Activated CD8-positive, alpha-beta memory T cell treated with anti-CD3 and anti-CD28 coated beads for 1 hour (primary cell): ENCODE measurements around the gene ASIC3.
"Not testable (repeated sequence)": the region's sequence is repeated elsewhere in the genome, so short reads cannot be mapped to it uniquely, and the experiment has no call there.

Experiments used
- DNase-seq, 2 donors: peaks; one replicate each; pipeline ENCODE4 v3.0.0-alpha.2; 2020; ENCODE audit warnings: low read depth in 1 of 2; ENCODE audit errors: extremely low read depth in 1 of 2

Gene ASIC3

GRCh38 chr7:151013733-151014497 lies 34.4 kb upstream of the ASIC3 start:
- DNase-seq, result peak; percentile 79 to 84

- DNase-seq, result no peak
These were observed 33.4 kb upstream of the ASIC3 start for GRCh38 chr7:151014950-151015349.

- DNase-seq, result no peak
These were observed 32.4 kb upstream of the ASIC3 start for GRCh38 chr7:151015967-151016366.

GRCh38 chr7:151016505-151016904 lies 31.8 kb upstream of the ASIC3 start:
- DNase-seq, result no peak

- DNase-seq, result no peak
These were observed 31.4 kb upstream of the ASIC3 start for GRCh38 chr7:151016942-151017341.

GRCh38 chr7:151017370-151017952 lies 30.9 kb upstream of the ASIC3 start:
- no peak for DNase-seq

GRCh38 chr7:151017953-151018420 lies 30.3 kb upstream of the ASIC3 start:
- peak; percentile 45 to 78 for DNase-seq

GRCh38 chr7:151018421-151019129 lies 29.8 kb upstream of the ASIC3 start:
- no peak for DNase-seq

GRCh38 chr7:151019130-151019447 lies 29.2 kb upstream of the ASIC3 start:
- no peak for DNase-seq

- no peak for DNase-seq
These were observed 28.1 kb upstream of the ASIC3 start for GRCh38 chr7:151020231-151020630.

GRCh38 chr7:151023232-151023631 lies 25.1 kb upstream of the ASIC3 start:
- DNase-seq, result no peak

GRCh38 chr7:151024435-151025056 lies 23.8 kb upstream of the ASIC3 start, which contains the start of gene ATG9B:
Gene ATG9B, minus strand, starts transcription at chr7:151024494. Its CDS starts 71 bp downstream, at chr7:151024423.
- no peak for DNase-seq

- no peak for DNase-seq
These were observed 22.2 kb upstream of the ASIC3 start for GRCh38 chr7:151025924-151026671.

- not testable (repeated sequence) for DNase-seq
These were observed 21.3 kb upstream of the ASIC3 start for GRCh38 chr7:151026771-151027727.

GRCh38 chr7:151027728-151028130 lies 20.6 kb upstream of the ASIC3 start:
- DNase-seq, result not testable (repeated sequence)

GRCh38 chr7:151028131-151028947 lies 20.0 kb upstream of the ASIC3 start, which contains the start of gene ABCB8:
Gene ABCB8, plus strand, starts transcription at chr7:151028450. Its CDS starts 66 bp downstream, at chr7:151028516.
- peak; percentile 91 to 96 for DNase-seq

- no peak for DNase-seq
These were observed 19.3 kb upstream of the ASIC3 start for GRCh38 chr7:151028948-151029501.

- no peak for DNase-seq
These were observed 17.3 kb upstream of the ASIC3 start for GRCh38 chr7:151031011-151031410.
